IMR-90 (cell line): ENCODE data around the gene KCNJ16. TPM values are rescaled to one million over a fixed set of nuclear protein-coding genes. Genes with fewer than 3 reads are reported as not detected.

Experiments used
- ATAC-seq: fragments of 200-7000 bp; cut with Tn5 transposase; 2 replicates; pipeline ENCODE4 v1.9.1; 2020; ENCODE audit warnings: low read depth, mild to moderate bottlenecking, moderate library complexity
- BruUV-seq: library from RNA; stranded (reverse); fragments of 400-500 nt; replicated peaks from 2 replicates; lab custom pipeline; 2021; lab: Mats Ljungman, UMichigan
- CTCF ChIA-PET: fragments of 300-600 bp; formaldehyde crosslinking; extraction: SDS; loops from one replicate; lab custom pipeline; 2021; ENCODE audit warnings: antibody characterized with exemption; lab: Yijun Ruan, JAX
- POLR2A ChIA-PET: fragments of 300-600 bp; sonication (Branson Sonifier 250); formaldehyde crosslinking; loops from one replicate; lab custom pipeline; 2022; ENCODE audit warnings: antibody characterized with exemption; ENCODE audit not compliant: unreplicated experiment; lab: Charles Lee
- DNase-seq: peaks from one replicate; pipeline ENCODE4 v3.0.0; 2013
- H2AFZ ChIP-seq: replicated peaks from 2 replicates; pipeline ENCODE3; 2013; ENCODE audit warnings: low read length, mild to moderate bottlenecking; ENCODE audit not compliant: poor library complexity
- H2AK5ac ChIP-seq: 2 replicates; pipeline ENCODE4 v1.6.1; 2013; ENCODE audit warnings: low read depth, low read length, inconsistent platforms
- H2AK9ac ChIP-seq: replicated peaks from 2 replicates; pipeline ENCODE3; 2013; ENCODE audit warnings: mild to moderate bottlenecking, low read depth, low read length, moderate library complexity; ENCODE audit not compliant: poor library complexity
- H2BK120ac ChIP-seq: 2 replicates; pipeline ENCODE4 v1.6.1; 2013; ENCODE audit warnings: low read depth, low read length, inconsistent platforms
- H2BK15ac ChIP-seq: 3 replicates; pipeline ENCODE4 v1.6.1; 2013; ENCODE audit warnings: low read depth, low read length, inconsistent platforms
- H2BK20ac ChIP-seq: 2 replicates; pipeline ENCODE4 v1.6.1; 2013; ENCODE audit warnings: low read depth, mild to moderate bottlenecking, inconsistent platforms, low read length, moderate library complexity
- H2BK5ac ChIP-seq: 2 replicates; pipeline ENCODE4 v1.6.1; 2013; ENCODE audit warnings: mild to moderate bottlenecking, low read depth, low read length, inconsistent platforms; ENCODE audit not compliant: poor library complexity, severe bottlenecking
- H3K14ac ChIP-seq: replicated peaks from 2 replicates; pipeline ENCODE4 v1.6.1; 2013; ENCODE audit warnings: low read depth, low read length, inconsistent platforms
- H3K18ac ChIP-seq: 2 replicates; pipeline ENCODE4 v1.6.1; 2013; ENCODE audit warnings: low read depth, low read length, control low read depth
- H3K23ac ChIP-seq: 2 replicates; pipeline ENCODE4 v1.6.1; 2013; ENCODE audit warnings: low read depth, low read length, inconsistent platforms
- H3K27ac ChIP-seq: 2 replicates; pipeline ENCODE4 v1.5.1; 2013; ENCODE audit warnings: mild to moderate bottlenecking, control low read depth, low read length; ENCODE audit not compliant: insufficient read depth
- H3K27me3 ChIP-seq: 2 replicates; pipeline ENCODE4 v1.6.1; 2013; ENCODE audit warnings: low read length; ENCODE audit not compliant: control insufficient read depth, insufficient read depth
- H3K36me3 ChIP-seq: 2 replicates; pipeline ENCODE4 v1.6.1; 2013; ENCODE audit warnings: low read length, mixed read lengths; ENCODE audit not compliant: control insufficient read depth, insufficient read depth
- H3K4ac ChIP-seq: 2 replicates; pipeline ENCODE4 v1.6.1; 2013; ENCODE audit warnings: low read depth, low read length, inconsistent platforms
- H3K4me1 ChIP-seq: 2 replicates; pipeline ENCODE4 v1.6.1; 2013; ENCODE audit warnings: low read length, mixed read lengths; ENCODE audit not compliant: control insufficient read depth, insufficient read depth
- H3K4me2 ChIP-seq: 2 replicates; pipeline ENCODE4 v1.6.1; 2013; ENCODE audit warnings: low read depth, mild to moderate bottlenecking, control low read depth, low read length, moderate library complexity
- H3K4me3 ChIP-seq: 2 replicates; pipeline ENCODE4 v1.5.1; 2013; ENCODE audit warnings: low read depth, mild to moderate bottlenecking, control low read depth, low read length, moderate library complexity; ENCODE audit not compliant: insufficient read depth
- H3K56ac ChIP-seq: 2 replicates; pipeline ENCODE4 v1.6.1; 2013; ENCODE audit warnings: low read length, inconsistent platforms; ENCODE audit not compliant: insufficient read depth; ENCODE audit errors: extremely low read depth
- H3K79me1 ChIP-seq, 2 experiments: 2 replicates each; pipeline ENCODE4 v1.6.1; 2013; ENCODE audit warnings: low read length in 2 of 2, inconsistent platforms in 1 of 2, low read depth in 1 of 2
- H3K9ac ChIP-seq: 2 replicates; pipeline ENCODE4 v1.6.1; 2013; ENCODE audit warnings: low read depth, low read length, control low read depth
- H3K9me1 ChIP-seq: 2 replicates; pipeline ENCODE4 v1.6.1; 2013; ENCODE audit warnings: low read length, inconsistent platforms; ENCODE audit not compliant: insufficient read depth
- H3K9me3 ChIP-seq: 2 replicates; pipeline ENCODE4 v1.6.1; 2013; ENCODE audit warnings: low read length; ENCODE audit not compliant: control insufficient read depth, insufficient read depth
- H4K20me1 ChIP-seq: 2 replicates; pipeline ENCODE4 v1.6.1; 2013; ENCODE audit warnings: low read length, inconsistent platforms; ENCODE audit not compliant: insufficient read depth
- H4K5ac ChIP-seq: 2 replicates; pipeline ENCODE4 v1.6.1; 2013; ENCODE audit warnings: mild to moderate bottlenecking, low read depth, low read length, control low read depth
- H4K8ac ChIP-seq, 2 experiments: 2 replicates each; pipeline ENCODE4 v1.6.1; 2013; ENCODE audit warnings: low read depth in 2 of 2, low read length in 2 of 2, control low read depth in 1 of 2, inconsistent platforms in 1 of 2
- H4K91ac ChIP-seq: 2 replicates; pipeline ENCODE4 v1.6.1; 2013; ENCODE audit warnings: low read depth, low read length, inconsistent platforms; ENCODE audit not compliant: insufficient read depth
- BHLHE40 ChIP-seq: fragments of 150-350 bp; IDR thresholded peaks from 2 replicates; pipeline ENCODE4 v1.6.1; 2016; ENCODE audit warnings: mild to moderate bottlenecking, low read depth, low read length
- CEBPB ChIP-seq: IDR thresholded peaks from 2 replicates; pipeline ENCODE4 v1.6.1; 2012; ENCODE audit warnings: low read depth, low read length, improper control_type of control experiment
- CHD1 ChIP-seq: IDR thresholded peaks from 2 replicates; pipeline ENCODE4 v1.6.1; 2012; ENCODE audit warnings: low read depth, low read length, improper control_type of control experiment
- FOS ChIP-seq: fragments of 150-350 bp; IDR thresholded peaks from 2 replicates; pipeline ENCODE4 v1.6.1; 2016; ENCODE audit warnings: low read depth, low read length
- MAFK ChIP-seq: IDR thresholded peaks from 2 replicates; pipeline ENCODE4 v1.6.1; 2012; ENCODE audit warnings: low read depth, low read length, improper control_type of control experiment
- MAZ ChIP-seq: IDR thresholded peaks from 2 replicates; pipeline ENCODE4 v1.6.1; 2012; ENCODE audit warnings: low read depth, mild to moderate bottlenecking, low read length, improper control_type of control experiment, moderate library complexity, borderline replicate concordance
- MXI1 ChIP-seq: IDR thresholded peaks from 2 replicates; pipeline ENCODE4 v1.6.1; 2012; ENCODE audit warnings: low read depth, mild to moderate bottlenecking, low read length, moderate library complexity, borderline replicate concordance
- NFE2L2 ChIP-seq: fragments of 150-350 bp; IDR thresholded peaks from 2 replicates; pipeline ENCODE4 v1.6.1; 2016; ENCODE audit warnings: low read depth, mild to moderate bottlenecking, low read length
- POLR2A ChIP-seq: IDR thresholded peaks from 2 replicates; pipeline ENCODE4 v1.6.1; 2012; ENCODE audit warnings: mild to moderate bottlenecking, low read depth, low read length
- RAD21 ChIP-seq: IDR thresholded peaks from 2 replicates; pipeline ENCODE4 v1.6.1; 2012; ENCODE audit warnings: low read length, improper control_type of control experiment
- RCOR1 ChIP-seq: IDR thresholded peaks from 2 replicates; pipeline ENCODE4 v1.6.1; 2012; ENCODE audit warnings: mild to moderate bottlenecking, low read length, improper control_type of control experiment; ENCODE audit not compliant: insufficient replicate concordance
- RFX5 ChIP-seq: IDR thresholded peaks from 2 replicates; pipeline ENCODE4 v1.8.0; 2012; ENCODE audit warnings: low read depth, mild to moderate bottlenecking, low read length, moderate library complexity
- SMC3 ChIP-seq: fragments of 150-350 bp; IDR thresholded peaks from 2 replicates; pipeline ENCODE4 v1.6.1; 2016; ENCODE audit warnings: low read depth, mild to moderate bottlenecking, antibody characterized with exemption, low read length, moderate library complexity
- WGBS, 2 experiments: methylation state at CpG; one replicate each; pipeline versions ENCODE4 v1.1.5 to v1.1.7; 2013; ENCODE audit warnings: missing lambda C conversion rate in 2 of 2; ENCODE audit not compliant: insufficient read length in 1 of 2; ENCODE audit errors: extremely low coverage in 2 of 2; 5-methylcytosine and 5-hydroxymethylcytosine counted together
- dilution Hi-C: fragments of 300-500 bp; cut with HindIII; formaldehyde crosslinking; loops from one replicate; pipeline ENCODE4 v1.14.3; 2018; ENCODE audit warnings: low sequenced_read_pairs; ENCODE audit not compliant: unreplicated experiment
- in situ Hi-C: fragments of 300-500 bp; cut with MboI; formaldehyde crosslinking; loops from 3 replicates; pipeline ENCODE4 v1.14.3; 2019; ENCODE audit warnings: low sequenced_read_pairs, inconsistent platforms, mixed read lengths
- intact Hi-C: fragments of 100-400 bp; cut with micrococcal nuclease; formaldehyde crosslinking; loops from 2 replicates; pipeline ENCODE4 v1.10.0; 2022
- polyA plus RNA-seq, 3 experiments: library from polyadenylated mRNA; depleted of rRNA; stranded (reverse); fragments of >200 nt; gene quantifications; 2 replicates each; pipeline ENCODE4 v1.2.3, GENCODE V29; 2012; ENCODE audit warnings: low replicate concordance in 1 of 3
- total RNA-seq: library from RNA; depleted of rRNA; stranded (reverse); fragments of >200 nt; gene quantifications from 2 replicates; pipeline ENCODE4 v1.2.3, GENCODE V29; 2012
- TF ChIP-seq, protein P1 (sequence below): fragments of 150-350 bp; IDR thresholded peaks from 2 replicates; pipeline ENCODE4 v1.6.1; 2016; ENCODE audit warnings: low read depth, mild to moderate bottlenecking, low read length, moderate library complexity, borderline replicate concordance
- TF ChIP-seq, protein P2 (sequence below): fragments of 150-350 bp; IDR thresholded peaks from 2 replicates; pipeline ENCODE4 v1.6.1; 2017; ENCODE audit warnings: mild to moderate bottlenecking, antibody characterized with exemption, low read length, low read depth
- TF ChIP-seq, protein P3 (sequence below): conservative IDR thresholded peaks from 2 replicates; pipeline ENCODE4 v1.5.1; 2012; ENCODE audit warnings: mild to moderate bottlenecking, low read depth, low read length, improper control_type of control experiment

KCNJ16 gene
- total and polyA plus RNA-seq, 2 of the 4 experiments (the other 2 are of a cell fraction), result not detected

DNA sequence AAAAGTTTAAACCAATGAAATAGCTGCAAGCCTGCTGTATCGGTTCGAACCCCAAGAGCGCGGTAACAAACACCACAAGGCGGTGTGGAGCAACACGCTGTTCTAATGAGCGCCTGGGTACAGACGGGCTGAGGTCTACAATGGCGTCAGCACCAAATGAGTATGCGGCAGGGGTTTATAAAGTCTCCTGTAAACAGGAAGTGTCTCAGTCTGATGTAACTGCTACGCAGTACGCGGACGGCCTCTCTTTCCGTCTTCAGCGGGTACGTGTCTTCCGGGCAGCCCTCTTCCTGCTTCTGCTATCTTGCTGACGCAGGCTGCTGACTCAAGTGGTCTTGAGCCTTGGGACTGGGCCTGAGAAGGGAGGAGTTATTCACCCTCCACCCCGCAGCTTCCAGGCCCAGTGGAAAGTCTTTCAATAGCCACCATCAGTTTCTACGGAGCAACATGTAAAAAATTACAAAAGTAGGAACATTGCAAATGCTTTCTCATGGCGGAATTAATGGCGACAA lies 53.8 kb downstream of the KCNJ16 start:
- H4K20me1 ChIP-seq, result no peaks in the 10 kb centered on the region
- H3K27ac ChIP-seq, result no peak overlapping the region
- H3K4me2 ChIP-seq, result no peak overlapping the region
- H2BK20ac ChIP-seq, result no peak overlapping the region
- POLR2A ChIA-PET, result no interaction called here
- intact Hi-C loops, result no loop called here
- ATAC-seq, result no peak
- no peak overlapping the region for H4K91ac ChIP-seq
- H2BK15ac ChIP-seq, result no peak overlapping the region
- CTCF ChIA-PET, result no interaction called here
- no peak overlapping the region for H4K5ac ChIP-seq
- in situ Hi-C loops, result no loop called here
- no peak overlapping the region for H3K18ac ChIP-seq
- H3K4me1 ChIP-seq, result no peaks in the 10 kb centered on the region
- H2AFZ ChIP-seq, result no peak overlapping the region
- no peak overlapping the region for H3K4ac ChIP-seq
- no peak for TF ChIP-seq NFE2L2
- no peak for TF ChIP-seq RFX5
- no peak for TF ChIP-seq RCOR1
- TF ChIP-seq, protein P1, sequence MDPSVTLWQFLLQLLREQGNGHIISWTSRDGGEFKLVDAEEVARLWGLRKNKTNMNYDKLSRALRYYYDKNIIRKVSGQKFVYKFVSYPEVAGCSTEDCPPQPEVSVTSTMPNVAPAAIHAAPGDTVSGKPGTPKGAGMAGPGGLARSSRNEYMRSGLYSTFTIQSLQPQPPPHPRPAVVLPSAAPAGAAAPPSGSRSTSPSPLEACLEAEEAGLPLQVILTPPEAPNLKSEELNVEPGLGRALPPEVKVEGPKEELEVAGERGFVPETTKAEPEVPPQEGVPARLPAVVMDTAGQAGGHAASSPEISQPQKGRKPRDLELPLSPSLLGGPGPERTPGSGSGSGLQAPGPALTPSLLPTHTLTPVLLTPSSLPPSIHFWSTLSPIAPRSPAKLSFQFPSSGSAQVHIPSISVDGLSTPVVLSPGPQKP, result no peak
- no peak for TF ChIP-seq RAD21
- TF ChIP-seq SMC3, result no peak
- no peak for TF ChIP-seq CEBPB
- no peak for TF ChIP-seq MAZ
- TF ChIP-seq FOS, result no peak
- TF ChIP-seq BHLHE40, result no peak
- TF ChIP-seq CHD1, result no peak
- TF ChIP-seq MXI1, result no peak
- TF ChIP-seq POLR2A, result no peak
- no peak for TF ChIP-seq MAFK
- TF ChIP-seq, protein P2, sequence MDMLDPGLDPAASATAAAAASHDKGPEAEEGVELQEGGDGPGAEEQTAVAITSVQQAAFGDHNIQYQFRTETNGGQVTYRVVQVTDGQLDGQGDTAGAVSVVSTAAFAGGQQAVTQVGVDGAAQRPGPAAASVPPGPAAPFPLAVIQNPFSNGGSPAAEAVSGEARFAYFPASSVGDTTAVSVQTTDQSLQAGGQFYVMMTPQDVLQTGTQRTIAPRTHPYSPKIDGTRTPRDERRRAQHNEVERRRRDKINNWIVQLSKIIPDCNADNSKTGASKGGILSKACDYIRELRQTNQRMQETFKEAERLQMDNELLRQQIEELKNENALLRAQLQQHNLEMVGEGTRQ, result no peak
- TF ChIP-seq, protein P3, sequence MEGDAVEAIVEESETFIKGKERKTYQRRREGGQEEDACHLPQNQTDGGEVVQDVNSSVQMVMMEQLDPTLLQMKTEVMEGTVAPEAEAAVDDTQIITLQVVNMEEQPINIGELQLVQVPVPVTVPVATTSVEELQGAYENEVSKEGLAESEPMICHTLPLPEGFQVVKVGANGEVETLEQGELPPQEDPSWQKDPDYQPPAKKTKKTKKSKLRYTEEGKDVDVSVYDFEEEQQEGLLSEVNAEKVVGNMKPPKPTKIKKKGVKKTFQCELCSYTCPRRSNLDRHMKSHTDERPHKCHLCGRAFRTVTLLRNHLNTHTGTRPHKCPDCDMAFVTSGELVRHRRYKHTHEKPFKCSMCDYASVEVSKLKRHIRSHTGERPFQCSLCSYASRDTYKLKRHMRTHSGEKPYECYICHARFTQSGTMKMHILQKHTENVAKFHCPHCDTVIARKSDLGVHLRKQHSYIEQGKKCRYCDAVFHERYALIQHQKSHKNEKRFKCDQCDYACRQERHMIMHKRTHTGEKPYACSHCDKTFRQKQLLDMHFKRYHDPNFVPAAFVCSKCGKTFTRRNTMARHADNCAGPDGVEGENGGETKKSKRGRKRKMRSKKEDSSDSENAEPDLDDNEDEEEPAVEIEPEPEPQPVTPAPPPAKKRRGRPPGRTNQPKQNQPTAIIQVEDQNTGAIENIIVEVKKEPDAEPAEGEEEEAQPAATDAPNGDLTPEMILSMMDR, result no peak
- no peak overlapping the region for H3K9ac ChIP-seq
- no peak overlapping the region for H2AK9ac ChIP-seq
- no peaks in the 10 kb centered on the region for H3K79me1 ChIP-seq
- no peaks in the 10 kb centered on the region for H3K9me3 ChIP-seq
- H2BK120ac ChIP-seq, result no peak overlapping the region
- no peak overlapping the region for H3K23ac ChIP-seq
- H3K4me3 ChIP-seq, result no peak overlapping the region
- WGBS, 2 experiments, result 99% methylated on average over 15 of the region's 23 CpGs; no CpG with 5 or more reads in 1 of the 2 experiments
- no peak for DNase-seq
- BruUV-seq, result no TSS peak
- H2BK5ac ChIP-seq, result no peak overlapping the region
- no peaks in the 10 kb centered on the region for H3K27me3 ChIP-seq
- no peaks in the 10 kb centered on the region for H3K36me3 ChIP-seq
- H3K56ac ChIP-seq, result no peak overlapping the region
- no peak overlapping the region for H2AK5ac ChIP-seq
- H4K8ac ChIP-seq, result no peak overlapping the region
- no peaks in the 10 kb centered on the region for H3K9me1 ChIP-seq
- no peak overlapping the region for H3K14ac ChIP-seq
- dilution Hi-C loops, result no loop called here
